Epidermal melanocyte (primary cell): Measurements from ENCODE around the gene SCYGR6.

Experiments
- DNase-seq: peaks from one replicate; pipeline ENCODE4 v3.0.0; 2011; ENCODE audit warnings: low spot score; ENCODE audit not compliant: insufficient read length

SCYGR6 gene

GRCh38 chr2:227713291-227713690 lies 11.3 kb downstream of the SCYGR6 start:
- no peak for DNase-seq

GRCh38 chr2:227710986-227711385 lies 13.6 kb downstream of the SCYGR6 start:
- DNase-seq, result no peak

GRCh38 chr2:227707390-227707789 lies 17.2 kb downstream of the SCYGR6 start:
- DNase-seq, result no peak

GRCh38 chr2:227706859-227707258 lies 17.7 kb downstream of the SCYGR6 start:
- DNase-seq, result no peak

- no peak for DNase-seq
Measured at GRCh38 chr2:227703961-227704360, 20.6 kb downstream of the SCYGR6 start.

- no peak for DNase-seq
Measured at GRCh38 chr2:227703280-227703732, 21.3 kb downstream of the SCYGR6 start.

GRCh38 chr2:227701556-227701955 lies 23.0 kb downstream of the SCYGR6 start:
- DNase-seq, result no peak

- no peak for DNase-seq
Measured at GRCh38 chr2:227696990-227697679, 27.4 kb downstream of the SCYGR6 start.

- no peak for DNase-seq
Measured at GRCh38 chr2:227687189-227687588, 37.4 kb downstream of the SCYGR6 start.

- no peak for DNase-seq
Measured at GRCh38 chr2:227684258-227684657, 40.3 kb downstream of the SCYGR6 start.

GRCh38 chr2:227677928-227678327 lies 46.6 kb downstream of the SCYGR6 start:
- no peak for DNase-seq

GRCh38 chr2:227674485-227674884 lies 50.1 kb downstream of the SCYGR6 start:
- DNase-seq, result no peak
